ENCODE data around the gene PAQR8. TPM values are rescaled to one million over a fixed set of nuclear protein-coding genes. Genes with fewer than 3 reads are reported as not detected.

Gene PAQR8
- total and polyA plus RNA-seq, 2 of the 13 experiments (the other 11 are each of a cell fraction or from before 2014, with no cell fraction given), result 37.7 to 50.7 TPM

GRCh38 chr6:52371656-52372191 lies 9.8 kb downstream of the PAQR8 start (continued):
- TF ChIP-seq ZMAT3 (CRISPR knock-in tag; conservative IDR thresholded peaks at IDR 0.05) (no peak), ZBTB40 (IDR thresholded peaks at IDR 0.05) (no peak), ZBTB40 (CRISPR knock-in tag; IDR thresholded peaks at IDR 0.05) (no peak; the same call in 1 of the 2 replicates), ZNF619 (CRISPR knock-in tag; IDR thresholded peaks at IDR 0.05) (no peak), SYNCRIP (IDR thresholded peaks at IDR 0.05; ENCODE audit: insufficient read depth, low read depth, low read length) (no peak), YEATS2 (CRISPR knock-in tag; IDR thresholded peaks at IDR 0.05; ENCODE audit: borderline replicate concordance) (peak; percentile 23; the same call in 1 of the 2 replicates), SAFB2 (CRISPR knock-in tag; IDR thresholded peaks at IDR 0.05; ENCODE audit: borderline replicate concordance, low read depth) (no peak), THAP7 (CRISPR knock-in tag; IDR thresholded peaks at IDR 0.05) (no peak), SRY (CRISPR knock-in tag; IDR thresholded peaks at IDR 0.05) (no peak; the same call in 1 of the 2 replicates), HMG20A (CRISPR knock-in tag; IDR thresholded peaks at IDR 0.05; ENCODE audit: borderline replicate concordance) (peak; percentile 94), ZBTB42 (CRISPR knock-in tag; IDR thresholded peaks at IDR 0.05) (no peak), HMGXB3 (CRISPR knock-in tag; IDR thresholded peaks at IDR 0.05; ENCODE audit: borderline replicate concordance) (no peak), XRCC5 (optimal IDR thresholded peaks at IDR 0.05; ENCODE audit: low read length) (no peak), NPAS2 (CRISPR knock-in tag; IDR thresholded peaks at IDR 0.05; ENCODE audit: borderline replicate concordance) (no peak), KDM3A (CRISPR knock-in tag; IDR thresholded peaks at IDR 0.05; ENCODE audit: low read depth) (no peak)
